CD14-positive monocyte (primary cell): Measurements from ENCODE around the gene MMP28. TPM values are rescaled to one million over a fixed set of nuclear protein-coding genes. Genes with fewer than 3 reads are reported as not detected.

Source experiments
- DNase-seq, 3 donors: peaks; one replicate each; pipeline ENCODE4 v3.0.0-alpha.2; 2011 to 2022
- H2AFZ ChIP-seq: 2 replicates; pipeline ENCODE4 v1.6.0; 2012; ENCODE audit warnings: mild to moderate bottlenecking, low read depth, low read length, inconsistent platforms; ENCODE audit not compliant: insufficient read depth, poor library complexity, severe bottlenecking
- H3K27ac ChIP-seq, 2 donors: 1 replicate in 1 of 2; 2 replicates in 1 of 2; pipeline ENCODE4 v1.5.1; 2012 to 2013; ENCODE audit warnings: low read length in 2 of 2, control low read depth in 1 of 2, inconsistent platforms in 1 of 2, low read depth in 1 of 2, mild to moderate bottlenecking in 1 of 2
- H3K27me3 ChIP-seq, 2 donors: one replicate each; pipeline versions ENCODE4 v1.6.0 to v1.6.1; 2011 to 2013; ENCODE audit warnings: low read length in 2 of 2; ENCODE audit not compliant: control insufficient read depth in 2 of 2, insufficient read depth in 2 of 2
- H3K36me3 ChIP-seq, 2 donors: replicated peaks in 1 of 2; 1 replicate in 1 of 2; 2 replicates in 1 of 2; pipeline versions ENCODE4 v1.5.1 to v1.6.1; 2012 to 2013; ENCODE audit warnings: low read length in 2 of 2, control low read depth in 1 of 2, inconsistent platforms in 1 of 2, mild to moderate bottlenecking in 1 of 2; ENCODE audit not compliant: insufficient read depth in 2 of 2, control insufficient read depth in 1 of 2
- H3K4me1 ChIP-seq, 2 donors: 1 replicate in 1 of 2; 2 replicates in 1 of 2; pipeline versions ENCODE4 v1.5.1 to v1.6.1; 2012 to 2013; ENCODE audit warnings: low read length in 2 of 2, control low read depth in 1 of 2, inconsistent platforms in 1 of 2, mild to moderate bottlenecking in 1 of 2, moderate library complexity in 1 of 2; ENCODE audit not compliant: insufficient read depth in 2 of 2, control insufficient read depth in 1 of 2
- H3K4me2 ChIP-seq: replicated peaks from 2 replicates; pipeline ENCODE3; 2012; ENCODE audit warnings: low read length, moderate library complexity, mild to moderate bottlenecking; ENCODE audit not compliant: poor library complexity, severe bottlenecking; ENCODE audit errors: extremely low read depth
- H3K4me3 ChIP-seq, 3 experiments: fragments of 200-600 bp in 1 of 3; sonication (generic) in 1 of 3; replicated peaks in 1 of 3; 1 replicate in 2 of 3; 2 replicates in 1 of 3; pipeline ENCODE4 v1.5.1; 2011 to 2013; ENCODE audit warnings: low read length in 3 of 3, mild to moderate bottlenecking in 3 of 3, control low read depth in 2 of 3, low read depth in 2 of 3, inconsistent platforms in 1 of 3, moderate library complexity in 1 of 3
- H3K79me2 ChIP-seq: 2 replicates; pipeline ENCODE4 v1.6.0; 2012; ENCODE audit warnings: mild to moderate bottlenecking, control low read depth, inconsistent platforms, low read length, moderate library complexity; ENCODE audit not compliant: insufficient read depth
- H3K9ac ChIP-seq: 2 replicates; pipeline ENCODE4 v1.6.0; 2017; ENCODE audit warnings: low read length, mild to moderate bottlenecking; ENCODE audit not compliant: insufficient read depth, poor library complexity, severe bottlenecking
- H3K9me3 ChIP-seq, 2 donors: replicated peaks in 1 of 2; 1 replicate in 1 of 2; 2 replicates in 1 of 2; pipeline versions ENCODE4 v1.5.1 to v1.6.1; 2012 to 2013; ENCODE audit warnings: low read length in 2 of 2, control low read depth in 1 of 2; ENCODE audit not compliant: control insufficient read depth in 1 of 2, insufficient read depth in 1 of 2
- H4K20me1 ChIP-seq: 2 replicates; pipeline ENCODE4 v1.6.0; 2012; ENCODE audit warnings: mild to moderate bottlenecking, low read length, control low read depth, moderate library complexity; ENCODE audit not compliant: insufficient read depth
- H3K27ac Mint-ChIP-seq, 7 donors: one replicate each; pipeline ENCODE4 v1.8.0; 2020; ENCODE audit warnings: mild to moderate bottlenecking in 7 of 7, mixed read lengths in 7 of 7, moderate library complexity in 6 of 7, inconsistent platforms in 2 of 7
- H3K27me3 Mint-ChIP-seq, 3 donors: one replicate each; pipeline ENCODE4 v1.8.0; 2021 to 2022; ENCODE audit warnings: low read depth in 3 of 3, mild to moderate bottlenecking in 3 of 3, mixed read lengths in 3 of 3, moderate library complexity in 3 of 3, inconsistent platforms in 1 of 3
- H3K36me3 Mint-ChIP-seq, 2 donors: one replicate each; pipeline ENCODE4 v1.8.0; 2020; ENCODE audit warnings: mixed read lengths in 2 of 2, inconsistent platforms in 1 of 2, mild to moderate bottlenecking in 1 of 2
- H3K4me1 Mint-ChIP-seq: one replicate; pipeline ENCODE4 v1.8.0; 2020; ENCODE audit warnings: mild to moderate bottlenecking, mixed read lengths
- H3K4me3 Mint-ChIP-seq, 2 donors: one replicate each; pipeline ENCODE4 v1.8.0; 2020; ENCODE audit warnings: mild to moderate bottlenecking in 2 of 2, mixed read lengths in 2 of 2, moderate library complexity in 1 of 2
- H3K9me3 Mint-ChIP-seq, 7 donors: one replicate each; pipeline ENCODE4 v1.8.0; 2020 to 2022; ENCODE audit warnings: mixed read lengths in 7 of 7, mild to moderate bottlenecking in 6 of 7, moderate library complexity in 6 of 7, inconsistent platforms in 2 of 7
- CTCF ChIP-seq: fragments of 200-600 bp; IDR thresholded peaks from one replicate; pipeline ENCODE4 v1.8.0; 2022; ENCODE audit warnings: antibody characterized with exemption, mild to moderate bottlenecking
- WGBS: methylation state at CpG from one replicate; pipeline ENCODE4 v1.1.5; 2013; ENCODE audit warnings: missing lambda C conversion rate; ENCODE audit not compliant: insufficient coverage; 5-methylcytosine and 5-hydroxymethylcytosine counted together
- intact Hi-C, 2 donors: fragments of 100-400 bp; cut with micrococcal nuclease; formaldehyde crosslinking; loops; one replicate each; pipeline versions ENCODE4 v1.15.0 to v1.15.1; 2023
- polyA plus RNA-seq, 3 donors: library from polyadenylated mRNA; depleted of rRNA in 1 of 3; unstranded in 2 of 3; stranded (reverse) in 1 of 3; fragments of 300-500 nt in 2 of 3; fragments of >200 nt in 1 of 3; fragmentation: Illumina TruSeq in 2 of 3; gene quantifications; 1 replicate in 2 of 3; 2 replicates in 1 of 3; pipeline ENCODE4 v1.2.3, GENCODE V29; 2012 to 2021

Gene MMP28
- polyA plus RNA-seq, 3 donors = not detected

GRCh38 chr17:35774499-35774898 lies 20.9 kb downstream of the MMP28 start:
- Histone ChIP-seq H3K79me2 (no peaks in the 10 kb centered on the region), H3K36me3 (no peaks in the 10 kb centered on the region), H4K20me1 (no peaks in the 10 kb centered on the region), H3K9me3 (no peaks in the 10 kb centered on the region), H2AFZ (no peak overlapping the region), H3K4me3 (no peak overlapping the region), H3K4me2 (no peak overlapping the region), H3K4me1 (peaks cover 17% of the 10 kb centered on the region in 2 donors), H3K27ac (no peak overlapping the region), H3K27me3 (peaks cover 0 to 4% of the 10 kb centered on the region in 2 donors), H3K9ac (no peak overlapping the region)
- peaks cover 11 to 27% (median 11%) of the 10 kb centered on the region in 3 donors for H3K27me3 Mint-ChIP-seq
- intact Hi-C loops = no loop called here
- WGBS = no CpG with 5 or more reads among the region's 5 CpGs
- H3K36me3 Mint-ChIP-seq = no peaks in the 10 kb centered on the region
- no peak overlapping the region for H3K27ac Mint-ChIP-seq
- DNase-seq = no peak
- H3K9me3 Mint-ChIP-seq = peaks cover 0 to 6% (median 0%) of the 10 kb centered on the region in 7 donors
- no peak for TF ChIP-seq CTCF
- H3K4me3 Mint-ChIP-seq = no peak overlapping the region
- peaks cover 22% of the 10 kb centered on the region for H3K4me1 Mint-ChIP-seq

GRCh38 chr17:35773679-35774425 lies 21.6 kb downstream of the MMP28 start:
- H3K9me3 ChIP-seq = no peaks in the 10 kb centered on the region
- H3K27ac Mint-ChIP-seq = no peak overlapping the region

More at GRCh38 chr17:35773679-35774425, 21.6 kb downstream of the MMP28 start:
- Histone ChIP-seq H3K27me3 (peaks cover 0 to 4% of the 10 kb centered on the region in 2 donors), H3K79me2 (no peaks in the 10 kb centered on the region), H3K4me2 (no peak overlapping the region), H4K20me1 (no peaks in the 10 kb centered on the region), H3K9ac (no peak overlapping the region), H3K36me3 (no peaks in the 10 kb centered on the region), H2AFZ (no peak overlapping the region), H3K27ac (no peak overlapping the region), H3K4me3 (no peak overlapping the region), H3K4me1 (peaks cover 17% of the 10 kb centered on the region in 2 donors)
- Mint-ChIP-seq H3K9me3 (peaks cover 0 to 6% (median 0%) of the 10 kb centered on the region in 7 donors), H3K36me3 (no peaks in the 10 kb centered on the region), H3K27me3 (peaks cover 10 to 26% (median 11%) of the 10 kb centered on the region in 3 donors), H3K4me1 (peaks cover 22% of the 10 kb centered on the region), H3K4me3 (peak overlapping the region in 1 of 2 donors; percentile 18)
- intact Hi-C loops = no loop called here
- 83% methylated on average over 8 of the region's 10 CpGs for WGBS
- DNase-seq = no peak
- TF ChIP-seq CTCF = no peak
